ENCODE data around the gene APLF. TPM values are rescaled to one million over a fixed set of nuclear protein-coding genes. Genes with fewer than 3 reads are reported as not detected.

APLF gene
- total RNA-seq, 2 experiments from 2014 or later = 6.1 to 7.6 TPM

DNA sequence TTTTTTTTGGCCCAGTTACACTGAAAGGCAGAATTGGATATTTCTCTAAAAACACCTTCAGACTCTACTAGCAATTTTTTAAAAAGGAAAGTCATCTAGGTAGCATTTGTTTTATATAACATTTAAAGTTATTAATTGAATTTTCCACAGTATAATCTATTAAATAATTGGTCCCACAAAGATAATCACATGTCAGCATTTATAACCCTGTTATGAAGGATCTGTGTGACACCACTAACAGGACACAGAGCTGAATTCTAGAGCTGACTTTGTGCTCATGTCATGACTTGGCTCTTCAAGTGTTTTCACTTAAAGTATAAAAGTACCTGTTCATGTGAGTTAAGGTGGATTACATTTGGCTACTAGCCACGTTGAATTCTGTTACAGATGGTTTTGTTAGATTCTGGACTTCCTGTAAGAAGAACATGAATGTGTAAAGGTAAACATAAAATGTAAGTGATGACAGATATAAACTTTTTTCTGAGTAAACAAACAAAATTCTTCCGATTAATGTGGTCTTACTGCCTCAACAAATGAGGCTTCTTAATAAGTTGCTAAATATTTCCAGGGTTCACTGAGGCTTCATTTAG, 106.9 kb downstream of the APLF start:
- ChIA-PET CTCF (ENCODE audit: unreplicated experiment) (no interaction called here), POLR2A (interaction anchor here (0.6 kb wide), 3 partner anchors 41 to 250 kb away, joined by 3 to 4 read pairs (median 3); no protein-coding TSS in a partner anchor)
- H3K9me2 ChIP-seq (ENCODE audit: insufficient read depth, low read length) = no peaks in the 10 kb centered on the region
- H4K20me1 ChIP-seq (ENCODE audit: insufficient read depth, low read length) = no peaks in the 10 kb centered on the region
- H3K79me2 ChIP-seq (ENCODE audit: insufficient read depth, low read depth, low read length) = no peaks in the 10 kb centered on the region
- no peak overlapping the region for H3K4me2 ChIP-seq (ENCODE audit: low read length)
- DNase-seq (ENCODE audit: low spot score) = no peak
- H3K4me3 ChIP-seq (ENCODE audit: low read depth, low read length, poor library complexity, severe bottlenecking) = no peak overlapping the region
- H3K9me3 ChIP-seq (ENCODE audit: low read length) = 0 out of 2 replicates have a peak, but pooled peaks cover 1% of the 10 kb centered on the region
- no peaks in the 10 kb centered on the region for H3K4me1 ChIP-seq (ENCODE audit: insufficient read depth, low read length, poor library complexity, severe bottlenecking)
- no TSS peak for BruUV-seq (replicated peaks)
- no peaks in the 10 kb centered on the region for H3K36me3 ChIP-seq (ENCODE audit: insufficient read depth, low read length)
- no peak overlapping the region for H3K27ac ChIP-seq (ENCODE audit: low read depth, low read length, poor library complexity, severe bottlenecking)
- TF ChIP-seq, protein P1, sequence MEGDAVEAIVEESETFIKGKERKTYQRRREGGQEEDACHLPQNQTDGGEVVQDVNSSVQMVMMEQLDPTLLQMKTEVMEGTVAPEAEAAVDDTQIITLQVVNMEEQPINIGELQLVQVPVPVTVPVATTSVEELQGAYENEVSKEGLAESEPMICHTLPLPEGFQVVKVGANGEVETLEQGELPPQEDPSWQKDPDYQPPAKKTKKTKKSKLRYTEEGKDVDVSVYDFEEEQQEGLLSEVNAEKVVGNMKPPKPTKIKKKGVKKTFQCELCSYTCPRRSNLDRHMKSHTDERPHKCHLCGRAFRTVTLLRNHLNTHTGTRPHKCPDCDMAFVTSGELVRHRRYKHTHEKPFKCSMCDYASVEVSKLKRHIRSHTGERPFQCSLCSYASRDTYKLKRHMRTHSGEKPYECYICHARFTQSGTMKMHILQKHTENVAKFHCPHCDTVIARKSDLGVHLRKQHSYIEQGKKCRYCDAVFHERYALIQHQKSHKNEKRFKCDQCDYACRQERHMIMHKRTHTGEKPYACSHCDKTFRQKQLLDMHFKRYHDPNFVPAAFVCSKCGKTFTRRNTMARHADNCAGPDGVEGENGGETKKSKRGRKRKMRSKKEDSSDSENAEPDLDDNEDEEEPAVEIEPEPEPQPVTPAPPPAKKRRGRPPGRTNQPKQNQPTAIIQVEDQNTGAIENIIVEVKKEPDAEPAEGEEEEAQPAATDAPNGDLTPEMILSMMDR (conservative IDR thresholded peaks at IDR 0.05; ENCODE audit: low read length) = no peak
- no peak for TF ChIP-seq EZH2phosphoT487 (IDR thresholded peaks at IDR 0.05; ENCODE audit: borderline replicate concordance, low read depth, low read length)
- intact Hi-C loops (cut with micrococcal nuclease; ENCODE audit: unreplicated experiment) = no loop called here
- H2AFZ ChIP-seq (ENCODE audit: low read length) = no peak overlapping the region

DNA sequence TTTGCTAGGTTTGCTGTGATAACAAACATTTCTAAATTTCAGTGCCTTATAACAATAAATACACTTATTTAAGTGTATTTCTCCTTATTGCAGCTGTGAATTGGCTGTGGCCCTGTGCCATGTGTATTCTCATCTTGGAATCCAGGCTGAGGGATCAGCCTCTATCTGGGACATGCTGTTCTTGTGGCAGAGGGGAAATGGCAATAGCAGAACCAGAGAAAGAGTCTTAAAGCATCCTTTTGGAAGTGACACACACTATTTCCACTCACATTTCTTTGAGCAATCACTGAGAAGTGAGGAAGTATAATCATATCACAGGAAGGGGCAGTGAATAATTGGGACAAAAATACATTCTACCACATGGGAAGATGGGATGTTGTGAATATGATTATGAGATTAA, 109.8 kb downstream of the APLF start:
- BruUV-seq (replicated peaks) = no TSS peak

DNA sequence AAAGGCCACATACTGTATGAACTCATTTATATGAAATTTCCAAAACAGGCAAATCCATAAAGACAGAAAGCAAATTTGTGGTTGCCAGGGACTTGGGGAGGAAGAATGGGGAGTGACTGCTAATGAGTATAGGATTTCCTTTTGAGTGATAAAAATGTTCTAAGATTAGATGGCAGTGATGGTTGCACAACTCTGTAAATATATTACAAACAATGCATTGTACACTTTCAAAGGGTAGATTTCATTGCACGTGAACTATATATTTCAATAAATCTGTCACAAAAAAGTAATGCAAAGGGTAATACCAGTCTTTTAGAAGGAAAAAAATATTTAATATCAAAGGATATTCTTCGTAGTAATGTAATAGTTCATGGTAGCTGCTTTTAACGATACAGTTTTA, 112.3 kb downstream of the APLF start:
- no peaks in the 10 kb centered on the region for H3K4me1 ChIP-seq (ENCODE audit: insufficient read depth, low read length, poor library complexity, severe bottlenecking)
- no peak for DNase-seq (ENCODE audit: low spot score)
- H2AFZ ChIP-seq (ENCODE audit: low read length) = no peak overlapping the region
- intact Hi-C loops (cut with micrococcal nuclease; ENCODE audit: unreplicated experiment) = no loop called here
- TF ChIP-seq, protein P1 (conservative IDR thresholded peaks at IDR 0.05; ENCODE audit: low read length) = no peak
- TF ChIP-seq EZH2phosphoT487 (IDR thresholded peaks at IDR 0.05; ENCODE audit: borderline replicate concordance, low read depth, low read length) = no peak
- no peak overlapping the region for H3K4me2 ChIP-seq (ENCODE audit: low read length)
- H4K20me1 ChIP-seq (ENCODE audit: insufficient read depth, low read length) = no peaks in the 10 kb centered on the region
- H3K79me2 ChIP-seq (ENCODE audit: insufficient read depth, low read depth, low read length) = no peaks in the 10 kb centered on the region
- POLR2A ChIA-PET = no interaction called here
- H3K4me3 ChIP-seq (ENCODE audit: low read depth, low read length, poor library complexity, severe bottlenecking) = no peak overlapping the region
- 0 out of 2 replicates have a peak, but pooled peaks cover 5% of the 10 kb centered on the region for H3K9me3 ChIP-seq (ENCODE audit: low read length)
- no peak overlapping the region for H3K27ac ChIP-seq (ENCODE audit: low read depth, low read length, poor library complexity, severe bottlenecking)
- CTCF ChIA-PET (ENCODE audit: unreplicated experiment) = no interaction called here
- no peaks in the 10 kb centered on the region for H3K9me2 ChIP-seq (ENCODE audit: insufficient read depth, low read length)
- H3K36me3 ChIP-seq (ENCODE audit: insufficient read depth, low read length) = no peaks in the 10 kb centered on the region
- BruUV-seq (replicated peaks) = no TSS peak

More for the DNA sequence above, 109.8 kb downstream of the APLF start:
- no peak for DNase-seq (ENCODE audit: low spot score)
- no peaks in the 10 kb centered on the region for H3K79me2 ChIP-seq (ENCODE audit: insufficient read depth, low read depth, low read length)
- H3K4me3 ChIP-seq (ENCODE audit: low read depth, low read length, poor library complexity, severe bottlenecking) = no peak overlapping the region
- 0 out of 2 replicates have a peak, but pooled peaks cover 5% of the 10 kb centered on the region for H3K9me3 ChIP-seq (ENCODE audit: low read length)
- no peak overlapping the region for H3K27ac ChIP-seq (ENCODE audit: low read depth, low read length, poor library complexity, severe bottlenecking)
- intact Hi-C loops (cut with micrococcal nuclease; ENCODE audit: unreplicated experiment) = no loop called here
- H4K20me1 ChIP-seq (ENCODE audit: insufficient read depth, low read length) = no peaks in the 10 kb centered on the region
- ChIA-PET CTCF (ENCODE audit: unreplicated experiment) (no interaction called here), POLR2A (interaction anchor here (1.2 kb wide), 1 partner anchor 14 kb away, joined by 4 read pairs; no protein-coding TSS in a partner anchor)
- H2AFZ ChIP-seq (ENCODE audit: low read length) = no peak overlapping the region
- H3K4me1 ChIP-seq (ENCODE audit: insufficient read depth, low read length, poor library complexity, severe bottlenecking) = no peaks in the 10 kb centered on the region
- no peak overlapping the region for H3K4me2 ChIP-seq (ENCODE audit: low read length)
- H3K9me2 ChIP-seq (ENCODE audit: insufficient read depth, low read length) = no peaks in the 10 kb centered on the region
- TF ChIP-seq, protein P1 (conservative IDR thresholded peaks at IDR 0.05; ENCODE audit: low read length) = no peak
- no peak for TF ChIP-seq EZH2phosphoT487 (IDR thresholded peaks at IDR 0.05; ENCODE audit: borderline replicate concordance, low read depth, low read length)
- no peaks in the 10 kb centered on the region for H3K36me3 ChIP-seq (ENCODE audit: insufficient read depth, low read length)

All from OCI-LY7 (cell line).